Measurements from ENCODE around the gene PRKCB.

DNA sequence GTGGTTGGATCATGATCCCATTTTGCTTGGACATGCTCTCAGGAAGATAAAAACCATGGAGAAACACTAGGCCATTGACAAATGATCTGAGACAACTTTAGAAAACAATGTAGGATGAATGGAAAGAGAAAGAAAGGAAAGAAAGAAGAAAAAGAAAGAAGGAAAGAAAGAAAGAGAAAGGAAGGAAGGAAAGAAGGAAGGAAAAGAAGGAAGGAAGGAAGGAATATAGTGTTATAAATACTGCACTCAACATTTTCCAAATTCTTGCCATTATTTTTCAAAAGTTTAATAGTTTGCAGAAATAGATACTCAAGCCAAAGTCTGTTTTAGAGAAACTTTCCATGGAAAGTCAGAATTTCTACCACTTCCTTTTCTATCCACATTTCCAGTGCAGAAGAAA is 381.2 kb downstream of the PRKCB start:
- no peak for TF ChIP-seq CTCF (IDR thresholded peaks at IDR 0.05; ENCODE audit: low read depth, low read length)
- no peak for TF ChIP-seq EZH2phosphoT487 (IDR thresholded peaks at IDR 0.05; ENCODE audit: low read depth)

Data from OCI-LY3 (cell line).